Hypothalamus (tissue), 51 donors: ENCODE results near the gene FAM89B.

ENCODE experiments used
- DNase-seq, 51 donors: peaks; one replicate each; lab custom pipeline; 2025; lab: John Stamatoyannopoulos, UW

FAM89B gene

DNA sequence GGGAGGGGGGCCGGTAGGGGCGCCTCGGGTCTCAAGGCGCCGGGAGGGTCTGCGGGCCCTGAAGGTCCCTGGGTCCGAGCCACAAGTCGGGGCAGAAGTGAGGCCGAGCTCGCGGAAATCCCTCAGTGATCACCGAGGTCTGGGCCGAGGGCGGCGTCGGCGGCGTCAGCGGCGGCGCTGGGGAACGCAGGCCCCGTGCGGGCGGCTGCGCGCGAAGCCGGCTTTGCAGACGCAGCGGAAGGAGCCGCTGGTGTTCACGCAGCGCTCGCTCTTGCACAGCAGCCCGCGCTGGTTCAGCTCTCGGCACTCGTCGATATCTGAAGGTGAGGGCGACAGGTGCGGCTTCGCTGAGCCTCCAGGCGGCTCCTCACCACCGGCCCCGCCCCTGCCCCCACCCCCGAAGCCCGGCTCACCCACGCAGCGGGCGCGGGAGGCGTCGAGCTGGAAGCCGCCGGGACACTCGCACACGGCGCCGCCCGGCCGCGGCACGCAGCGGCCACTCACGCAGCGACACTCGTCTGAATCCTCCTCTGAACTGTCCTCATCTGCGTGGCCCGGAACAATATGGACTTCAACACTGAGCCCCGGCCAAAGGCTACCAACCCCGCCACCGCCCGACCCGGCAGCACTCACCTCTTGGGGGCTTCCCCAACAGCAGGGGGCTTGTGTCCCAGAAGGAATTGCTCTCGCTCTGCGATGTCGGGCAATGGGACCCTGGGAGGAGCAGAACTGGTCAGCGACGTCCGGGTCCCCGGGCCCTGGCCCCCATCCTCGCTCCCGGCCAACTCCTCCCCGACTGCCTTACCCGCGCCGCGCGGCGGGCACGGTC, 33.2 kb upstream of the FAM89B start:
- DNase-seq, result peak in 1 of 51 donors; percentile 28

DNA sequence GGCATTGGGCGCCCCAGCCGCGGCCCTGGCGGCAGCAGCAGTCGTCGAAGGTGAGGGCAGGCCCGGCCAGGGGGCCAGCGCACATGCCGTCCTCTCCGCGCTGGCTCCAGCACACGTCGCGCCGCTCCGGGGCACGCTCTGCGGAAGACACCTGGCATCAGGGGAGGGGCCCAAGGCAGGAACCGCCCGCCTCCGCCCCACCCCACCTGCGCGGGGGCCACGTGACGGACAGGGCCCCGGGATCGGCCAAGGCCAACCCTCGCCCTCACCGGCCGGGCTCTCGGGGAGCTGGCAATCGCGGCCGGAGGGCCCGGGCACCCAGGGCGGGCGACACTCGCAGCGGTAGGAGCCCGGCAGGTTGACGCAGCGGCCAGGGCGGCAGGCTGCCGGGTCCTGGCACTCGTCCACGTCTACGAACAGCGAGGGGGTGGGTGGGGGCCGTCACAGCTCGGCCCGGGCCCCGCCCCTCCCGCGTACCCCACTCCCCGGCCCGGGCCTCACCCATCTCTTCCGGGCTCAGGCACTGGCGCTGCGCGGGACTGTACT, 32.5 kb upstream of the FAM89B start:
- no peak for DNase-seq

GRCh38 chr11:65540290-65541092, 31.8 kb upstream of the FAM89B start:
- peak; percentile 55 to 99 (median 86) for DNase-seq

- DNase-seq, result no peak
Observed at GRCh38 chr11:65541093-65541982, 31.0 kb upstream of the FAM89B start.

DNA sequence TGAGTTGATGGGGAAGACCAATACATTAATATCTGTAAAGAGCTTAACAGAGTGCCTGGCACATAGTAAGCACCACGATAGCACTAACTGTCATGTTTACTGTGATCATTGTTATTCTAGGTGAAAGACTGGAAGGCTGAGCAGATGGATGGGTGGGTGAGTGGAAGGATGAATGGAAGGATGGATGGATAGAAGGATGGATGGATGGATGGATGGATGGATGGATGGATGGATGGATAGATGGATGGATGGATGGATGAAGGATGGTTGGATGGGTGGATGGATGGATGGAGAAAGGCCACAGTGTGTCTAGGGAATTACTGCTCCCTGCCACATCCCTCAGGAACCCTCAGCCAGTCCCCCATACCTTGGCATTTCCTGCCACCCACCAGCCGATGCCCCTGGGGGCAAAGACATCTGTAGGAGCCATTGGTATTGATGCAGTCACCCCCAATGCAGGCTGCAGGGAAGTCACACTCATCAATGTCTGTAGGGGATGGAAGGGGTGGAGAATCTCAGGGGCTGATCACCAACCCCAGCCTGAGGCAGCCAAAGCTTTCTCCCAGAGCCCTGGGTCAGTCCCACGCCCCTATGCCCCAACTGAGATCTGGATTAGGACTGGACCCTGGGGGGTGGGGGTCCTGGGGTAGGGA, 29.5 kb upstream of the FAM89B start:
- DNase-seq, result no peak

- DNase-seq, result no peak
Observed at GRCh38 chr11:65545853-65546216, 26.5 kb upstream of the FAM89B start.

GRCh38 chr11:65546217-65546958, 25.9 kb upstream of the FAM89B start:
- DNase-seq, result peak in 24 of 51 donors; percentile 13 to 59 (median 32)

- no peak for DNase-seq
Observed at GRCh38 chr11:65547446-65548125, 24.8 kb upstream of the FAM89B start.

- DNase-seq, result no peak
Observed at GRCh38 chr11:65548395-65548794, 23.9 kb upstream of the FAM89B start.

DNA sequence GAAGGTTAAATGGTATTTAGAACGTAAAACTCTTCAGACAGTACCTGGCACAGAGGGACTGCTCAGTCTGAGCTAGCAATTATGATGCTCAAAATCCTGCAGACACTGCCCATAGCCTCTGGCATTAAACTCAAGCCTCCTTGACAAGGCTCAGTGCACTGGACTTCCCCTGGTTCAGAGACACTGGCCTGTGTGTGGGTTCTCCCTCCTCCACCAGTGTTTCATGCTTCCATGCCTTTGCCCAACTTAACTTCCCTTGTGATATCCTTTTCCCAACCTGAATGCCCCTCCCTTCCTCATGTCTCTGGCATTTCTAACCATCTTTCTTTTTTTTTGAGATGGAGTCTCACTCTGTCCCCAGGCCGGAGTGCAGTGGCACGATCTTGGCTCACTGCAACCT, 23.2 kb upstream of the FAM89B start:
- DNase-seq, result no peak

DNA sequence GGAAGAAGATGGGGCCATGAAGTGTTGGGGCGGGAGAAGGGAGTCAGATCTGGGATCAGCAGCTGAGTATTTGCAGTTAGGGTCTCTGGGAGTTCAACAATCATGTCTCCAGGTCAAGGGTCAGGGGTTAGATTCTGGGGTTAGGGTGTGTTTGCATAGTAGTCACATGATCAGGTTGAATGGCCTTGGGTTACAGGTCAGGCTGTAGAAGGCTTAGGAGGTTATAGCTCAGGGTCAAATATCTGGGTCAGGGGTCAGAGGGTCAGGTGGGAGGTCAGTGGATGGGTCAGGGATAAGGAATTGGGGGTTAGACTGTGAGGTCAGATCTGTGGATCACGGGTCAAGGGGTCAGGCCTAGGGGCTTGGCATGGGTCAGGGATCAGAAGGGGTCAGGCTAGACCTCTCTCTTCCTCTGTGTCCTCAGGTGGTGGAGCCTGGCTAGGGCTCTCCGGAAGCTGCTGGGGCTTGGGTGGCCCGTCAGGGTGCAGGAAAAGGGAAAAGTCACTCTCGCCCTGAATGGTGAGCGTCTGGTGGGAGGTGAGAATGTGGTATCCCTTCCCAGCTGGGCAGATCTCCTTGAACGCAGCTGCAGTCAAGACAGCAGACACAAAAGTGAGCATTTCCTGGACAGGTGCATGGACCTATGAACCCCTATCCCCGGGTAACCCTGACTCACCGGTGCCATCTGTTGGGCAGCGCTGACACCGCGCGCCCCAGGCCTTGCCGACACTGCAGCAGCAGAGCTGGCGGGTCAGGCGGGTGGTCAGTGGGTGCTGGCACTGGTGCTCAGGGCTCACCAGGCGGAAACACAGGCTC, 20.6 kb upstream of the FAM89B start:
- DNase-seq, result peak in 6 of 51 donors; percentile 8 to 47 (median 24)

DNA sequence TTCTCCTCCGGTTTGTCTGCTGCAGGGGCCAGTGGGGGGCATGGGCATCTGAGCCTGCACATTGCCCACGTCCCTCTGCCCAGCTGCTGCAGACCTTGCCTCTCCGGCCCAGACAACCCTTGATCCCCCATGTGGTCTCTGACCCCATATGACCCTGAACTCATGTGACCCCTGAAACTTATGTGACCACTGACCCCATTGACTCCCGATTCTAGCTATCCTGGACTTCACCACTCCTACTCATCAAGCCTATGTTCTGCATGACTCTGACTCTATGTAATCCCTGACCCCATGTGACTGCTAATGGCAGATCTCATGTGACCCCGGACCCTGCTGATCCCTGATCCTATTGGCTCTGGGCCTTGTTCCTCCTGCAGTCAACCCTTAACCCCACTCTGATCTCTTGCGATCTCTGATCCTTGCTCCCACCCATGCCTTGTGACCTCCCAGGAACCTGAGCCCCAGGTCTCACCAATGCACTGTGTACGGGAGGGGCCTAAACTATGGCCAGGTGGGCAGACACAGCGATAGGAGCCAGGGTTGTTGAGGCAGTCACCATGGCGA, 19.9 kb upstream of the FAM89B start:
- no peak for DNase-seq

- DNase-seq, result no peak
Observed at GRCh38 chr11:65553301-65554001, 18.9 kb upstream of the FAM89B start.

DNA sequence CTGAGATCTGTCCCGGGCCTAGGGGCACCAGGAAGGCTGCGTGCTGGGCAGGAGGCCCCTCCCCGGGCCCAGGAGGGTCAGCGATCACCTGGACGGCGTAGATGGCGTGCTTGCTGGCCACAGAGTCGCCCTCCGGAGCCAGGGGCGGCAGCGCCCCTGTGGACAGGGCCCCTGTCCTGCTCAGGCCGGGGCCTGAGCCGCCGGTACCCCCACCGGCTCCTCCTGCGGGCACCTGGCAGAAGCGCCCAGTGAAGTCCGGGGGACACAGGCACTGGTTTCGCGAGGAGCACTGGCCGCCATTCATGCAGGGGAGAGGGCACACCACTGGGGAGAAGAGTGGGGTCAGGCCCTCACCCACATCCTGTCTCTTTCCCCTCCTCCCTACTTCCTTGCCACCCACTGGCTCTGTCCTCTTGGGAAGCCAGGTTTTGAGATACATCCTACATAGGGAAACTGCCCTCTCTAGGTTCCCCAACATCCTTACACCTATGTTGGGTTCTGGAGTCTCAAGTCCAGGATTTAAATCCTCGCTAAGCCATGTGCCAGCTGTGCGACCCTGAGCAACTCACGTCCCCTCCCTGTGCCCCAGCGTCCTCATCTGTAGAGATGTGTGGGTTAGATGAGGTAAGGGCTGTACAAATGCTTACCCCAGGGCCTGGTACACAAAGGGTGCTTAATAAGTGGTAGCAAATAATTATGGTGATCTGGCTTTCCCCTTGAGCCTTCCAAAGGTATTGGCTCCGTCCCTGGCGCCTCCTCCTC, 18.1 kb upstream of the FAM89B start:
- no peak for DNase-seq

- no peak for DNase-seq
Observed at GRCh38 chr11:65554842-65555430, 17.4 kb upstream of the FAM89B start.
